CD4-positive, alpha-beta T cell treated with Interleukin-15 for 4 hours (primary cell): Measurements from ENCODE around the gene CDH18.
"Not testable (repeated sequence)": the region's sequence is repeated elsewhere in the genome, so short reads cannot be mapped to it uniquely, and the experiment has no call there.

ENCODE experiments used
- DNase-seq: peaks from one replicate; pipeline ENCODE4 v3.0.0-alpha.2; 2020; ENCODE audit warnings: low spot score

The CDH18 gene

DNA sequence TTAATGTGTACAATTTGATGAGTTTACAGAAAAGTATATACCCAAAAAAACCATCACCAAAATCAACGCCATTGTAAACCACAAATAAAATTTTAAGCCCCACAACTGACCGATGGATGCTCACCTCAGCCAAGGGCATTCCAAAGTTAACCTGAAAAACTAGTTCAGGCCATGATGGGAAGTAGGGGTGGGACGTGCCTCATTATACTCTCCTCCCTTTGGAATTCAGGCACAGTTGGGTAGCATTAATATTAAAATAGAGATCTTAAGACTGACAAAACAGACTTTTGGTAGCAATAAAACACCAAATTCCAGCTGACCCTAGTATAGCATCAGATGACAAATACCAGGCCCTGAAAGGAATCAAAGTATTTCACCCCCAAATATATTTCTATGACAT is 129.0 kb downstream of the CDH18 start:
- DNase-seq = no peak

DNA sequence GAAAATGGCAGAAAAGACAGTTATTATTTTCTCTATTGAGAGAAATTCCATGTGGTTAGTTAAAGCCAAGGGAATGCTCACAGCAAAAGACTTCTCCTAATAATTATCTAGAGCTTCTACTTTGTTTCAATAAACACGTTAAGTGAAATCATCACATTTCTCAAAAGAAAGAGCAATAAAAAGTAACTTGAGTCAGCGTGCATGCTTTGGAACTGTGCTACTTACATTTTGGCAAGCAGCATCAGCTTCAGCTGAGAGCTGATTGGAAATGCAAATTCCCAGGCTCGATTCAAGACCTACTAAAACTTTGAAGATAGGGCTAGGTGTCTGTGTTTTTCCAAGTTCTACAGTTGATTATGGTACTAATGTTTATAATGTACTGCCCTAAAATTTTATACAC is 132.1 kb downstream of the CDH18 start:
- no peak for DNase-seq

DNA sequence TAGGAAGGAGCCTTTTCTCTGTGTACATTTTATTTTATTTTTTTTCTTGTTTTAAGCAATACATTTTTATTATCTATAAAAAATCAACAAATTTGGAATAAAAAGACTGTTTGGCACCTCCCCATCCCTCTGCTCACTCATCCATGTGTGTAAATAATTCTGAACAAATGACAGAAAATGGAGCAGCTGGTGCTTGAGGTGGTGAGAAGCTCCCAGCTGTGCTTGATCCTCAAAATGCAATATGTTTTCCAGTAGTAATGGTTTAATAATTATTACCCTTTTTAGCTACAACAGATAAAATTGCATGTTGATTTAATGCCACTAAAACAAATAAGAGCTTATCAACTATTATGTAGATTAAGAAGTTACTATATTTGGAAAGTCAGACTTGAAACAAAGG is 132.5 kb downstream of the CDH18 start:
- no peak for DNase-seq

DNA sequence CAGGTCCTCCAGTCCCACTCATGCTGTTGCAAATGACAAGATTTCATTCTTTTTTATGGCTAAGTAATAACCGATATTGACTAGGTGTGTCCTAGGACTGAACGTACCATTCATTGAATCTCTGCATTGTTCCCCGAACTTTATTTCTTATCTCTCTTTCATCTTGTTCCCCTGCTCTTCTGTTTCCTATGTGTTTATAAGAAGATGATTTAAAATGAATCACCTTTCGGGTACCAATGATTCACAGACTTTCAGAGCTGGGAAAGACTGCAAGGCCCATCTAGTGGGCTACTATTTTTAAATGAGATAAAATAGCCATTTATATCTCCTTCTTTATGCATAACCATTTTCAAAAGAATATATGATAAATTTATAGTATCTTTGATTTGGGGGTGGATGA is 133.0 kb downstream of the CDH18 start:
- DNase-seq = no peak

DNA sequence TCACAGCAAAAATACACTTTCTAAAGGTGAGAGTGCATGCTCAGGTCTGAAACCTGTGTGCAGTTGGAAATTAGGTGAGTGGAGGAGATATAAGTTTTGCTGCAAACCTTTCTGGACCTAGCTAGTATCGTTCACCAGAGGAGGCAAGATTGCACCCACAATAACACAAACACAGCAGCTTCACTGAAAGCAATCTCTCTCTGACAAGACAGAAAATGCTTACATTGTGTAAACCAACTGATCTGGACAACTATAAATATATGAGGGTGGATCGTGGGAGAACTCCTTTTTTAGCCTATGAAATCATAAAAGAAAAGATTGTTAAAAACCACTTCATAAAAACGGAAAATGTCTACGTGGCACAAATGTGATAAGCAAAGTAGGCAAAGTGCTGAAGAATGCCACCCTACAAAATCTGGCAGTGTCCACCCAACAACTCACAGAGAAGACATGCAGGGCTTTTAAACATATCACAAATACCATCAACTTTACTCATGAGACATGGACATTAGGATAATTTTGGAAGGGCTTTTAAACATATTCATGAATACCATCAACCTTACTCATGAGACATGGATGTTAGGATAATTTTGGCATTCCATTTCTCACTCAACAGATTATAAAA is 134.3 kb downstream of the CDH18 start:
- DNase-seq = no peak

DNA sequence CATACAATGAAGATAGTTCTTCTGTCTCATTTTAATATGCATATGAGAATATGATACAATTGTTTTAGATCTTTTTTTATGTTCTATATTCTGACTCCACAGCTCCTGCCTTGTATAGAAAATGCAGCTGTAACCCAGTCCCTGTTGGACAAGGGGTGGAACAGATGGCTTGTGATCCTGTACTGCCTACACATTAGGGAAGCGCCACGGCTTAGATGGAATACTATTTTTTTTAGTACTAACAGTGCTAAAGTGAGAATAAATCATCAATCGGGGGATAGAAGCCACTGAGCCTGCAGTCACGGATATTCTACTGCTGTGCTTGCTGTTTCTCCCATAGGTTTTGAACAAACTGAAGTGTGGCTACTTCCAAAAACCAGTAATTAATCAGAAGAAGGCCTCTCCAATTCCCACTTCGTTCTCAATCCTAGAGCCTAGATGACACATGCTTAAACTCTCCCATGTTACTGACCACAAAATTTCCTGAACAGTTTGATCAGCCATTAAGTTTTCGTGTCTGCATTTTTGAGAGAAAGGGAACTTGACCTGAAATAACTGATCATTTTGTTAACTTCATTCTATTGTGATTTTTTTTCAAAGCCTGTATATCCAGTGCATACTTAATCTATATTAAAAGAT is 150.3 kb downstream of the CDH18 start:
- DNase-seq = no peak

DNA sequence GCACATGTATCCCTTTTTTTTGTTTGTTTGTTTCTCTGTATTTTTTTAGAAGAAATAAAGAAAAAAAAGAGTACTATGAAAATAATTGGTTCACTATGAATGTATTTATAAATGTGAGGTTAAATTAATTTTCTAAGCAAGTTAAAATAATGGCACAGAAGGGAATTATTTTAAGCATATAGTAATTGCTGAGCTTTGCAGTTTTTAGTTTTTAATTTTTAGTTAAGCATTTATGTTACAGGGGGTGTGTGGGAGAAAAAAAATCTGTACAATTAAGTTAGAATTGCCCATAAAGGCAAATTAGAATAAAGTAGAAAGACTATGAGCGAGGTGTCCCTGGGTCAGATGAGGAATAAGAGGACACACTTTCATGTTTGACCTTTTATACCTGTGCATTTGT is 152.6 kb downstream of the CDH18 start:
- DNase-seq = no peak

DNA sequence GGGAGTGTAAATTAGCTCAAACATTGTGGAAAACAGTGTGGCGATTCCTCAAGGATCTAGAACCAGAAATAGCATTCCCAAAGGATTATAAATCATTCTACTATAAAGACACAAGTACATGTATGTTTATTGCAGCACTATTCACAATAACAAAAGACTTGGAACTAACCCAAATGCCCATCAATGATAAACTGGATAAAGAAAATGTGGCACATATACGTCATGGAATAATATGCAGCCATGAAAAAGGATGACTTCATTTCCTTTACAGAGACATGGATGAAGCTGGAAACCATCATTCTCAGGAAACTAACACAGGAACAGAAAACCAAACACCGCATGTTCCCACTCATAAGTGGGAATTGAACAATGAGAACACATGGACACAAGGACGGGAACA is 175.3 kb downstream of the CDH18 start:
- DNase-seq = not testable (repeated sequence)

DNA sequence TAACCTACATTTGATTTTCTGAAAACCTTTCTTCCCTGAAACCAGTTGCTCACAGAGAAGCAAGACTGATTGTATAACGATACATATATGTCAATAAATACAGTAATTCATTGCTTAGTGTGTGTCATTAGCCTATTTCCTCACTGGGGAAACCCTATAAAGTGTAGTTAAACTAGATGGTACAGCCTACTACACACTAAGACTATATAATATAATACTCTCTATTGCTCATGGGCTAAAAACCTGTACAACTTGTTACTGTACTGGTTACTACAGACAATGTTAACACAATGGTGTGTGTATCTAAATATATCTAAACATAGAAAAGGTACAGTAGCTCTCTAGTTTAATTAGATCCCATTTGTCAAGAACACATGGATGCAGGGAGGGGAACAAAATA is 181.2 kb downstream of the CDH18 start:
- no peak for DNase-seq

DNA sequence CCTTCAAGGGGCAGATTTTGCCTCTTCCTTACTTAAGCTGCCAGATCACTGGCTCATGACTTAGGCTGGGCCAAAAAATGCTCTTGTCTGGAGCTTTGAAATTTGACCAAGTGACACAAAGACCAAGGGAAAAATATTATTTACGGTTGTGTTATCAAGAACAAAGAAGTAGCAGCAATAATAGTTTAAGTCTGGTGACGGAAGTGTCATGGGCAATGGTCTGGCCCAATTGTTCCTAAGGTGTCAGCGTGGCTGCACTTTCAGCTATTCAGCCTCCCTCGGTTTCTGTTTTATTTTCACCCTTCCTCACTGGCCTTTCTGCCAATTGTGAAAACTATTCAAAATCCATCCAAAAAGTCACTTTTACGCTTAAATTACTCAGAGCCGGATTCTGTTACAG is 185.3 kb downstream of the CDH18 start:
- no peak for DNase-seq

DNA sequence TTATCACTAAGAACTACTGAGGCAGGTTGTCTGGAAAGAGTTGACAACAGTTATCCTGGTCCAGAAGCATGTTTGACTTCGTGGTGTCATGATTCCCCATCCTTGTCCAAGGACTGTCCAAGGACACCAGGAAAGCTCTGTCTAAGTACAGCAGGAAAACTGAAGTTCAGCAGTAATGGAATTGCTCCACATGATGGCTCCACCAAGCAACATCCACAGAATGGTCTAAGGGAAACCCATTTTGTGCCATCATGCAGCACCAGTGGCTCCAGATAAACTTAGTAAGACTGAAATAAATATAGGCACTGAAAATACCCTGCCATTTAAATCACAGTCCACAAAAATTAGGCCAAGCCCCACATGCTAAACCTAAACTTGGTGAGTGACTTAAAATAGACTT is 192.8 kb downstream of the CDH18 start:
- no peak for DNase-seq

DNA sequence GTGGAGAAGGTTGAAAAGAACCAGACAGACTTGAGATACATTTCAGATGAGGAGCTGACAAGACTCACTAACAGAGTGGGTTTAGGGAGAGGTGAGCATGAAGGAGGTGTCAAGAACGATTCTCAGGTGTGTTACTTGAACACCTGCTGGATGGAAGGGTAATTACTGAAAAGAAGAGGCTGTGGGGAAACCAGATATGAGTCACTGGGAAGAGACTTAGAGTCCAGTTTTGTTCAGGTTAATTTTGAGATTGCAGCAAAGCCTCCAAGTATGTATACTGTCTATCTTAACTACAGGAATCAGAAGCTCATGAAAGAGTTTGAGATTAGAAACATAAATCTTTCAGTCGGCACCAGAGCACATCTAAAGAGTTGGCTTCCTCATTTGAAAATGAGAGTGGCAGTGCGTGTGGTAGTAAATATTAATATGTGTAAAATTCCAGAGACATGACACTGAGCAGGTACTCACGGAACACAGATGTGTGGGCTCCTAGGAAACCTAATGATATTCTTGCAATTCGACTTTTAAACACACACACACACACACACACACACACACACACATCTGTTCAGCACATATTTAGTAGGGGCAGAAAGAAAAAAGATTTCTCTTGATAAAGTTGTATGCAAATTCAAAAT is 197.1 kb downstream of the CDH18 start:
- no peak for DNase-seq

DNA sequence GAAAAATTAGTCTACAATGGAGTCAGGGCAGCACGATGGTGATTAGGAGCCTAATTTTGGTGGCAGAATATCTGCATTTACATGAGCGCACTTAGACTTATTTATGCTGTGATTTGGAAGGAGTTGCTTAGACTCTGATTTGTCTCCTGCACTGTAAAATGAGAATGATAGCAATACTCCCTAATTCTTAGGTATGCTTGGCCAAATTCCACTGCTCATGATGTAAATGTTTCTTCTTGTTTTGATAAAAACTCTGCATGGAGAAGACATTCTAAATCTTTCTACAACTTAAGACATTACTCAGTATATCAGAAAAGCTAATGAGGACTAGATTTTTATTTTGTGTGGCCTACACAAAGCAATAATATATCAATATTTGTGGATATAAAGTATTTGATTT is 205.4 kb downstream of the CDH18 start:
- no peak for DNase-seq

DNA sequence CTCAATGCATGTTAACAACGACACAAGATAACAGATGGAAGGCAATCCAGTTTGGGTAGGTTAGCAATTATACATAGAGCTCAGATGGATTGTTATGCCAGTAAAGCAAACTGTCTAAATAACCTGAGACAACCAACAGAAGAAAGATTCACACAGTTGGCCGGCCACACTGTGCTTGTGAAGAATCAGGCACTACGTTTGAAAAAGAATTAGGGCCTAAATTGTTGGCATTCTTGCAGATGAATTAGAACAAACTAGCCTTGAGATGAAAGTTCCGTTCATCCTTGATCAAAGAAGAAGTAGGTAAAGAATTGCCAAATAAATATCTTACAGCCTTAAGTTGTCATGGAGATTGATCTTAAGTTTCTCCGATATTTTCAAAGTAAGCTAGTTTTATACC is 210.6 kb downstream of the CDH18 start:
- no peak for DNase-seq

DNA sequence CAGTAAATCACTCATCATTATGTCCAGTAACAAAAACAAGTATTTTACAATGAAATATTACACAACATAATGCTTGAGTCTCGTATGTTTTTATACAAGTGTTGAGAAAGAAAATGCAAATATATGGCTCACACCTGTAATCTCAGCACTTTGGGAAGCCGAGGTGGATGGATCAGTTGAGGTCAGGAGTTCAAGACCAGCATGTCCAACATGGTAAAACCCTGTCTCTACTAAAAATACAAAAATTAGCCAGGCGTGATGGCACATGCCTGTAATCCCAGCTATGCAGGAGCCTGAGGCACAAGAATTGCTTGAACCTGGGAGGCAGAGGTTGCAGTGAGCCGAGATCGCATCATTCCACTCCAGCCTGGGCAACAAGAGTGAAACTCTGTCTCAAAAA is 211.1 kb downstream of the CDH18 start:
- not testable (repeated sequence) for DNase-seq

DNA sequence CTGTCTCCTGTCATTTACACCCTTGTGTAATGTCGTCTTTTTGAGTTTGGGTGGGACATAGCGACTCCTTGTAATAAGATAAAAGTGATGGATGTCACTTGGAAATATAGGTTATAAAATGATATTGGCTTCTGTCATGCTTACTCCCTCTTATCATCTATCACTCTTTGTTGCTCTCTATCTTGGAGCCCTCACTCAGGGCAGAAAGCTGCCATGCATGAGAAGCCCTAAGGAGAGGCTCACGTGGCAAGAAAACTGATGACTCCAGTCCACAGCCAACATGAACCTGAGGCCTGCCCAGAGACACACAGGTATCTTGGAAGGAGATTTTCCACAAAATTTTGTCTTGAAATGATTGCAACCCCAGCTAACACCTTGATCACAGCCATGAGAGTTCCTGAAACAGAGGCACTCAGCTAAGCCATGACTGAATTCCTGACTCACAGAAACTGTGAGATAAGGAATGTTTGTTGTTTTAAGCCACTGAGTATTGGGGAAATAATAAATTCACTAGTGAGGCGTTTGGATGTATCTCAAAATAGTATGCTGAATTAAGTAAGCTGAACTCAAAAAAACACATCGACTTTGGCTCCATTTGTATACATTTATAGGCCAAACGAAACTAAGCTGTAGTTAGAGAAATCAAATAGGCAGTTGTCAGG is 216.7 kb downstream of the CDH18 start:
- no peak for DNase-seq

DNA sequence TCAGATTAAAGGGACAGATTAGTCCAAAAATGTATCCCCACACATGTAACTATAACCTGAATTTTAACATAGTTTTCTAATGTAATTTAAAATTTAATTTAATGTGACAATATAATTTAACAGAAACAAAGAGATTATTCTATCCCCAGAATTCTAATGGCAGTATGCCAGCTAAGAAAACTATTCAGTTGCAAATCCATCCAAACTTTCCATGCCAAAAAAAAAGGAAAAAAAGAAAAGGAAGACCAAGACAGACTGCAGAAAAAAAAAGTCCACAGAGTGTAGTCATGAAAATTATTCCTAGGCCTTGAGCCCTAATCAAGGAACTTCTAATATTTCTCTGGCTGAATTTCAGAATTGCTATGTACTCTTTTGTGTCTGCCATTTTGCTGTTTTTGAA is 217.6 kb downstream of the CDH18 start:
- DNase-seq = no peak

DNA sequence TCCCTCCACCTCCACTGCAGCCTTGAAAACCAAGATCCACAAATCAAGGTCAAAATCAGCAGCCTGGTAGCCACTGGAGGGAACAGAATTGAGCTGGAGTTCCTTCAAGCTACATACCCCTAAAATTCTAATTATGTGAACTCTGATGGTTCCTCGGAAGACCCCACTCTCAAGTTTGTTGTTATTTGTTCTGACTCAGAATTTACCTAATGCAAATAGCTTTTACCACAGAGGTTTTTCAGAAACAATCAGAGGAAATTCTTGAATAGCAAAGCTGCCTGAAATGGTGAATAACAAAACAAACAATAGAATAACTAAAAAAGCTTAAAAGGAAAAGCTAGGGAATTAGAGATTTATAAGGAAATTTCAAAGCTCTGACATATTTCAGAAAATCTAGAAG is 220.0 kb downstream of the CDH18 start:
- DNase-seq = no peak

DNA sequence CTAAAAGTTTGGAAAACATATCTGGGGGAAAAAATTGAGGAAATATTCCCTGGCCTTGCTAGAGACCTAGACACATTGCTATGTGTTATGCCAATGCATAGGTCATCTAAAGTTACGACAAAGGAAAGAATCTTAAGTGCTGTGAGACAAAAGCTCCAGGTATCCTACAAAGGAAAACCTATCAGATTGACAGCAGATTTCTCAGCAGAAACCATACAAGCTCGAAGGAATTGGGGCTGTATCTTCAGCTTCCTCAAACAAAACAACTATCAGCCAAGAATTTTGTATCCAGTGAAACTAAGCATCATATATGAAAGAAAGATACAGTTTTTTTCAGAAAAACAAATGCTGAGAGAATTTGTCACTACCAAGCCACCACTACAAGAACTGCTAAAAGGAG is 234.4 kb downstream of the CDH18 start:
- DNase-seq = no peak

DNA sequence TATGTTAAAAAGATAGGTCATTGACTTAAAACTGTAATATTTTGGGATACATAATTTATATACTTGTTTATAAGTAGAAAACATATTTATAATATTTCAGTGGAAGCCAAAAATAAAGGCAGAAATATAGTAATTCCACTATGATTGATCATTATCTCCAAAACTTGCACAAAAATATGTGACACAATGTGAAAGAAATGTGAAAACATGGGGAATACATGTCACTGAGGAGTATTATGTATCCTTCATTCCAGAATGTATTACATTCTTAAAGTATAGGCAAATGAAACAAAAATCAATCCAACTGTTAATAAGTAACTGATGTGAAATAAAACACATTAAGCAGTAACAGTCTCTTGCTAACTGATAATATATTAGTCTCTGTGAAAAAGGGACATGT is 236.7 kb downstream of the CDH18 start:
- no peak for DNase-seq

DNA sequence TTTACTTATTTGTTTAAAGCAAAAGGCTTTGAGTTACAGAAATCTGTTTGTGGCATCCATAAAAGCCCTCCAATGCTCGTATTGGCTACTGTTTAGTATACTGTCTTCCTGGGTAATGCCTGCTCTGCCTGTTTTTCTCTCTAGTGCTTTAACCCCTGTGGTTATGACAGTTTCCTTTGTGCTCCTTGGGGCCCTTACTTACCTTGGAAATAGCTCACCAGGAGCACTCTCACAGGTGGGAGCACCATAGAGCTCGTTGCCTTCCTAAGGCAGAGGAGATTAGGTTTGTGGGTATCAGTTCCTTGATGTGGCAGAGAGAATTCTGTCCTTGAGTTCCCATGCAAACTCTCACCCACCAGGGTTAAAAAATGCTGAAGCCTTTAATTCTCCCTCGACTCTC is 242.8 kb downstream of the CDH18 start:
- no peak for DNase-seq

DNA sequence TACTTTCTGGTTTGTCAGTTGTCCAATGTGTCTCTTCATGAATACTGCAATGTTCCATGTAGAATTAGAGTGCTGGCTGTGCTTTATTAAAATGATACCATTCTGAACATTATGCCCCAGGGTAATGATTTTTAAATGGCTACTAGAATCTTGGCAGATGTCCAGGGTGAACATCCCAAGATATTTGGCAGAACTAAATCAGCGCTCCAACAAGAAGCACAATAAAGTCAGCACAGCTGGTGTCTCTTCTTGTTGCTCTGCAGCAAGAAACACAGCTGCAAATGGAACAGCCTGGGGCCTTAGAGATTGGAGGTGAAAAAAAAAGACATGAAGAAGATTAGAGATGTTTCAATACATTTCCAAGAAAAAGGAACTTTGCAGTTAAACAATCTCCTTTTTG is 248.3 kb downstream of the CDH18 start:
- no peak for DNase-seq

DNA sequence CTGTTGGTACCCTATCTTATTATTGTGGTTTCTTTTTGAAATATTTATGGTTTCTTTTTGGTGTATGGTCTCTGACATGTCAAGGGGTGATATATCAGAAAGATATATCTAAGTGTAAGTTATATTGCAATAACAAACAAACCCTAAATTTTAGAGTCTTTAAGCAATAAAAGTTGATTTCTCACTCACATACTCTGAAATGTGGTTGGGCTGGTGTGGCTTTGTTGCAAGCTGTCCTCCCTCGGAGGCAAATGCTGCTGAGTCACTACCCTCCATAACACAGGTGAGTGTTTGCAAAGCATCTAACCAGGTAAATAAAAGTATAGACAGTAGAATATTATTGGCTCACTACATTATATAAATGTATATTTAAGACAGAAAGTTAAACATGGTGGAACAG is 253.2 kb downstream of the CDH18 start:
- DNase-seq = no peak
